22Rv1 (cell line): ENCODE data around the gene IMPDH1.

Experiments used
- CTCF ChIP-seq: fragments of 450-650 bp; IDR thresholded peaks from 2 replicates; pipeline ENCODE4 v1.5.1; 2017; ENCODE audit warnings: mild to moderate bottlenecking
- ZFX ChIP-seq: fragments of 450-650 bp; IDR thresholded peaks from 2 replicates; pipeline ENCODE4 v1.6.1; 2017; ENCODE audit warnings: antibody characterized with exemption, borderline replicate concordance

- TF ChIP-seq CTCF (no peak), ZFX (no peak)
These were observed 56.2 kb downstream of the IMPDH1 start for GRCh38 chr7:128353610-128354009.
